K562 (cell line): Measurements from ENCODE around the gene ANAPC13. TPM values are rescaled to one million over a fixed set of nuclear protein-coding genes. Genes with fewer than 3 reads are reported as not detected.

Source experiments
- FOXJ3 ChIP-seq: sonication (generic); formaldehyde crosslinking; IDR thresholded peaks from 2 replicates; pipeline ENCODE4 v1.4.0; 2020; ENCODE audit warnings: mild to moderate bottlenecking, missing genetic modification reagents
- HIVEP1 ChIP-seq: fragments of 250-450 bp; sonication (Bioruptor Pico); IDR thresholded peaks from 2 replicates; pipeline ENCODE4 v1.4.0; 2020; ENCODE audit warnings: mild to moderate bottlenecking
- JUN ChIP-seq, 2 experiments: sonication (generic) in 1 of 2; formaldehyde crosslinking in 1 of 2; IDR thresholded peaks; 2 replicates each; pipeline versions ENCODE4 v1.6.1 to v1.8.0; 2012 to 2022; ENCODE audit warnings: borderline replicate concordance in 2 of 2, mild to moderate bottlenecking in 2 of 2, improper control_type of control experiment in 1 of 2, low read depth in 1 of 2, low read length in 1 of 2, missing genetic modification reagents in 1 of 2
- MCM5 ChIP-seq: fragments of 450-650 bp; IDR thresholded peaks from 2 replicates; pipeline ENCODE4 v1.6.1; 2016; ENCODE audit warnings: low read depth
- MYC ChIP-seq, 2 experiments: fragments of 250-450 bp in 1 of 2; sonication (Bioruptor Pico) in 1 of 2; IDR thresholded peaks; 2 replicates each; pipeline versions ENCODE4 v1.5.1 to v1.6.1; 2012 to 2021; ENCODE audit warnings: low read depth in 2 of 2, borderline replicate concordance in 1 of 2, improper control_type of control experiment in 1 of 2, low read length in 1 of 2, mild to moderate bottlenecking in 1 of 2, moderate library complexity in 1 of 2
- NBN ChIP-seq: fragments of 450-650 bp; IDR thresholded peaks from 2 replicates; pipeline ENCODE4 v1.6.1; 2016; ENCODE audit warnings: low read depth, mild to moderate bottlenecking
- NFE2L1 ChIP-seq: fragments of 450-650 bp; IDR thresholded peaks from 2 replicates; pipeline ENCODE4 v1.6.1; 2016; ENCODE audit warnings: missing genetic modification characterization, low read depth, mild to moderate bottlenecking, missing compliant biosample characterization, moderate library complexity, borderline replicate concordance
- NFXL1 ChIP-seq: fragments of 450-650 bp; formaldehyde crosslinking; IDR thresholded peaks from 2 replicates; pipeline ENCODE4 v1.4.0; 2021; ENCODE audit warnings: mild to moderate bottlenecking
- NONO ChIP-seq, 2 experiments: fragments of 200-400 bp in 1 of 2; fragments of 450-650 bp in 1 of 2; formaldehyde crosslinking in 1 of 2; IDR thresholded peaks; 2 replicates each; pipeline ENCODE4 v1.6.1; 2017; ENCODE audit warnings: low read depth in 2 of 2, mild to moderate bottlenecking in 2 of 2, moderate library complexity in 2 of 2, low read length in 1 of 2
- PML ChIP-seq: IDR thresholded peaks from 2 replicates; pipeline ENCODE4 v1.6.1; 2012; ENCODE audit warnings: low read length, inconsistent platforms
- PTTG1 ChIP-seq: fragments of 450-650 bp; IDR thresholded peaks from 2 replicates; pipeline ENCODE4 v1.6.1; 2016; ENCODE audit warnings: low read depth, mild to moderate bottlenecking, missing genetic modification characterization, missing compliant biosample characterization
- PYGO2 ChIP-seq: fragments of 450-650 bp; IDR thresholded peaks from 2 replicates; pipeline ENCODE4 v1.6.1; 2016; ENCODE audit warnings: mild to moderate bottlenecking, missing genetic modification characterization, moderate library complexity, missing compliant biosample characterization
- RBM17 ChIP-seq: fragments of 200-400 bp; formaldehyde crosslinking; IDR thresholded peaks from 2 replicates; pipeline ENCODE4 v1.6.1; 2017; ENCODE audit warnings: low read depth, mild to moderate bottlenecking, low read length, borderline replicate concordance
- RFX5 ChIP-seq: IDR thresholded peaks from 2 replicates; pipeline ENCODE4 v1.6.1; 2011; ENCODE audit warnings: low read depth, mild to moderate bottlenecking, improper control_type of control experiment, low read length
- SMARCC2 ChIP-seq: fragments of 450-650 bp; IDR thresholded peaks from 2 replicates; pipeline ENCODE4 v1.6.1; 2017; ENCODE audit warnings: antibody characterized with exemption, moderate library complexity, mild to moderate bottlenecking, low read depth
- SPI1 ChIP-seq: IDR thresholded peaks from 2 replicates; pipeline ENCODE4 v1.6.1; 2011; ENCODE audit warnings: low read depth, low read length, control low read depth, borderline replicate concordance
- TARDBP ChIP-seq: fragments of 450-650 bp; IDR thresholded peaks from 2 replicates; pipeline ENCODE4 v1.6.1; 2016
- ZBTB34 ChIP-seq: fragments of 250-450 bp; sonication (Bioruptor Pico); IDR thresholded peaks from 2 replicates; pipeline ENCODE4 v1.8.0; 2021; ENCODE audit warnings: mild to moderate bottlenecking, moderate library complexity
- ZNF143 ChIP-seq: sonication (generic); formaldehyde crosslinking; IDR thresholded peaks from 2 replicates; pipeline ENCODE4 v1.9.0; 2022; ENCODE audit warnings: mild to moderate bottlenecking, missing genetic modification reagents
- ZNF57 ChIP-seq: fragments of 450-650 bp; formaldehyde crosslinking; IDR thresholded peaks from 2 replicates; pipeline ENCODE4 v1.4.0; 2020; ENCODE audit warnings: mild to moderate bottlenecking, moderate library complexity
- ZNF668 ChIP-seq: fragments of 250-450 bp; sonication (Bioruptor Pico); IDR thresholded peaks from 2 replicates; pipeline ENCODE4 v1.8.0; 2022; ENCODE audit warnings: mild to moderate bottlenecking, inconsistent platforms
- ZNF707 ChIP-seq: fragments of 250-450 bp; sonication (Bioruptor Pico); conservative IDR thresholded peaks from 2 replicates; pipeline ENCODE4 v1.8.0; 2022; ENCODE audit warnings: inconsistent platforms, mild to moderate bottlenecking, moderate library complexity
- ZSCAN29 ChIP-seq: fragments of 450-650 bp; IDR thresholded peaks from 2 replicates; pipeline ENCODE4 v1.6.1; 2017
- polyA plus RNA-seq, 8 experiments: library from polyadenylated mRNA; depleted of rRNA in 4 of 8; stranded (reverse) in 5 of 8; unstranded in 3 of 8; fragments of >200 nt; fragmentation: Nextera tagmentation in 2 of 8; fragmentation: Illumina TruSeq in 1 of 8; extraction: Ambion mirVana in 2 of 8; extraction: Trizol in 1 of 8; gene quantifications; 2 replicates each; pipeline versions ENCODE4 v1.2.1 to v1.2.3, GENCODE V29; 2011 to 2014; ENCODE audit warnings: inconsistent platforms in 1 of 8, missing spikeins in 1 of 8
- total RNA-seq, 7 experiments: library from RNA; depleted of rRNA in 6 of 7; stranded (reverse); fragments of >200 nt in 6 of 7; fragmentation: Illumina TruSeq in 2 of 7; extraction: Trizol in 2 of 7; gene quantifications; 2 replicates each; pipeline versions ENCODE4 v1.2.1 to v1.2.3, GENCODE V29; 2011 to 2021; ENCODE audit warnings: low replicate concordance in 1 of 7
- TF ChIP-seq, protein P1 (sequence below): fragments of 450-650 bp; IDR thresholded peaks from 2 replicates; pipeline ENCODE4 v1.6.1; 2016; ENCODE audit warnings: borderline replicate concordance

ANAPC13 gene
- total and polyA plus RNA-seq, 9 of the 15 experiments (the other 6 are each of a cell fraction or from before 2014, with no cell fraction given): 48.5 to 238 (median 68.5) TPM

GRCh38 chr3:134496471-134497071, 10.8 kb upstream of the ANAPC13 start (continued):
- TF ChIP-seq PML: peak; percentile 92
- TF ChIP-seq ZNF57 (CRISPR knock-in tag): no peak
- TF ChIP-seq ZSCAN29: no peak
- TF ChIP-seq, protein P1, sequence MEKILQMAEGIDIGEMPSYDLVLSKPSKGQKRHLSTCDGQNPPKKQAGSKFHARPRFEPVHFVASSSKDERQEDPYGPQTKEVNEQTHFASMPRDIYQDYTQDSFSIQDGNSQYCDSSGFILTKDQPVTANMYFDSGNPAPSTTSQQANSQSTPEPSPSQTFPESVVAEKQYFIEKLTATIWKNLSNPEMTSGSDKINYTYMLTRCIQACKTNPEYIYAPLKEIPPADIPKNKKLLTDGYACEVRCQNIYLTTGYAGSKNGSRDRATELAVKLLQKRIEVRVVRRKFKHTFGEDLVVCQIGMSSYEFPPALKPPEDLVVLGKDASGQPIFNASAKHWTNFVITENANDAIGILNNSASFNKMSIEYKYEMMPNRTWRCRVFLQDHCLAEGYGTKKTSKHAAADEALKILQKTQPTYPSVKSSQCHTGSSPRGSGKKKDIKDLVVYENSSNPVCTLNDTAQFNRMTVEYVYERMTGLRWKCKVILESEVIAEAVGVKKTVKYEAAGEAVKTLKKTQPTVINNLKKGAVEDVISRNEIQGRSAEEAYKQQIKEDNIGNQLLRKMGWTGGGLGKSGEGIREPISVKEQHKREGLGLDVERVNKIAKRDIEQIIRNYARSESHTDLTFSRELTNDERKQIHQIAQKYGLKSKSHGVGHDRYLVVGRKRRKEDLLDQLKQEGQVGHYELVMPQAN: no peak
- no peak for TF ChIP-seq MYC (IDR thresholded peaks at IDR 0.05; ENCODE audit: low read depth, low read length)
- peak; percentile 50; the same call in 1 of the 2 replicates for TF ChIP-seq MYC (CRISPR knock-in tag; IDR thresholded peaks at IDR 0.05; ENCODE audit: borderline replicate concordance, low read depth)
- TF ChIP-seq NFXL1: peak; percentile 63; the same call in 1 of the 2 replicates
- no peak for TF ChIP-seq ZNF143 (CRISPR knock-in tag)
- peak; percentile 28; the same call in 1 of the 2 replicates for TF ChIP-seq NFE2L1
- 0 out of 4 replicates have a peak, but pooled peaks of 1 of the 2 experiments have one; percentile 36 for TF ChIP-seq NONO (IDR thresholded peaks at IDR 0.05; ENCODE audit: low read depth in 2 of 2, low read length in 1 of 2)
- TF ChIP-seq ZBTB34: 0 out of 2 replicates have a peak, but pooled peaks have one; percentile 30
- TF ChIP-seq ZNF707 (CRISPR knock-in tag): 0 out of 2 replicates have a peak, but pooled peaks have one; percentile 45
- no peak for TF ChIP-seq MCM5
- TF ChIP-seq RBM17: no peak
- peak; percentile 90 for TF ChIP-seq ZNF668 (CRISPR knock-in tag)
- TF ChIP-seq NBN: no peak
- TF ChIP-seq FOXJ3: no peak
- TF ChIP-seq RFX5: no peak
- TF ChIP-seq PYGO2: peak; percentile 82
- TF ChIP-seq HIVEP1 (CRISPR knock-in tag): 0 out of 2 replicates have a peak, but pooled peaks have one; percentile 78
- TF ChIP-seq TARDBP: no peak
- no peak for TF ChIP-seq SPI1
- TF ChIP-seq SMARCC2: no peak
- no peak for TF ChIP-seq JUN (IDR thresholded peaks at IDR 0.05; ENCODE audit: borderline replicate concordance, low read depth, low read length)
- no peak for TF ChIP-seq JUN (CRISPR knock-in tag; IDR thresholded peaks at IDR 0.05; ENCODE audit: borderline replicate concordance)
- TF ChIP-seq PTTG1 (tag): peak; percentile 89
